DND-41 (cell line): ENCODE results near the gene PPFIA1.

Experiments
- CTCF ChIP-seq: IDR thresholded peaks from 2 replicates; pipeline ENCODE4 v1.5.1; 2012; ENCODE audit warnings: borderline replicate concordance, low read length, moderate library complexity, mild to moderate bottlenecking; ENCODE audit not compliant: poor library complexity, severe bottlenecking; ENCODE audit errors: extremely low read depth
- EZH2 ChIP-seq: IDR thresholded peaks from 3 replicates; pipeline ENCODE4 v1.6.1; 2012; ENCODE audit warnings: borderline replicate concordance, low read depth, mild to moderate bottlenecking, moderate library complexity, low read length, inconsistent platforms; ENCODE audit not compliant: severe bottlenecking

- no peak for TF ChIP-seq CTCF
- TF ChIP-seq EZH2 = no peak
These were observed 144.0 kb downstream of the PPFIA1 start for GRCh38 chr11:70414341-70415100.
